ES-I3 (cell line): ENCODE measurements around the gene SLAMF7.
A peak's percentile ranks its signal among the peaks of the same experiment; 100 is the strongest.
"Not testable (repeated sequence)": the region's sequence is repeated elsewhere in the genome, so short reads cannot be mapped to it uniquely, and the experiment has no call there.

ENCODE experiments used
- H3K36me3 ChIP-seq: 2 replicates; pipeline ENCODE4 v1.6.1; 2013; ENCODE audit warnings: mild to moderate bottlenecking, low read length, control low read depth, moderate library complexity; ENCODE audit not compliant: insufficient read depth
- H3K4me1 ChIP-seq: 2 replicates; pipeline ENCODE4 v1.6.1; 2013; ENCODE audit warnings: mild to moderate bottlenecking, control low read depth, low read length; ENCODE audit not compliant: insufficient read depth
- H3K9ac ChIP-seq: 2 replicates; pipeline ENCODE4 v1.6.1; 2013; ENCODE audit warnings: low read depth, mild to moderate bottlenecking, low read length, moderate library complexity
- H3K9me3 ChIP-seq: 2 replicates; pipeline ENCODE4 v1.6.1; 2013; ENCODE audit warnings: mild to moderate bottlenecking, low read length, moderate library complexity; ENCODE audit not compliant: control insufficient read depth, insufficient read depth

The SLAMF7 gene

GRCh38 chr1:160711602-160712311 is 27.3 kb upstream of the SLAMF7 start, which contains the start of gene CD48:
TSS of gene CD48 (minus strand) at chr1:160711822. CDS start at chr1:160711763, 59 bp downstream.
- Histone ChIP-seq H3K9me3 (no peaks in the 10 kb centered on the region), H3K4me1 (no peaks in the 10 kb centered on the region), H3K9ac (no peak within 1 kb of the TSS), H3K36me3 (no peaks in the 10 kb centered on the region)

GRCh38 chr1:160712525-160713080 is 26.4 kb upstream of the SLAMF7 start:
- H3K9ac ChIP-seq, H3K4me1 ChIP-seq: not testable (repeated sequence)

GRCh38 chr1:160713161-160713560 is 25.9 kb upstream of the SLAMF7 start:
- Histone ChIP-seq H3K36me3 (no peaks in the 10 kb centered on the region), H3K9ac (no peak overlapping the region), H3K4me1 (no peaks in the 10 kb centered on the region), H3K9me3 (no peaks in the 10 kb centered on the region)

More at GRCh38 chr1:160712525-160713080, 26.4 kb upstream of the SLAMF7 start:
- not testable (repeated sequence) for H3K36me3 ChIP-seq, H3K9me3 ChIP-seq

- not testable (repeated sequence) for H3K9ac ChIP-seq, H3K9me3 ChIP-seq
These were observed 24.9 kb upstream of the SLAMF7 start for GRCh38 chr1:160714034-160714648.

GRCh38 chr1:160716013-160716412 is 23.0 kb upstream of the SLAMF7 start:
- no peaks in the 10 kb centered on the region for H3K36me3 ChIP-seq
- H3K4me1 ChIP-seq, result no peaks in the 10 kb centered on the region
- peaks cover 5% of the 10 kb centered on the region for H3K9me3 ChIP-seq
- H3K9ac ChIP-seq, result no peak overlapping the region

More at GRCh38 chr1:160714034-160714648, 24.9 kb upstream of the SLAMF7 start:
- not testable (repeated sequence) for H3K4me1 ChIP-seq, H3K36me3 ChIP-seq

GRCh38 chr1:160717306-160717705 is 21.7 kb upstream of the SLAMF7 start:
- Histone ChIP-seq H3K4me1 (no peaks in the 10 kb centered on the region), H3K9me3 (peaks cover 8% of the 10 kb centered on the region), H3K36me3 (no peaks in the 10 kb centered on the region), H3K9ac (no peak overlapping the region)

- Histone ChIP-seq H3K36me3 (no peaks in the 10 kb centered on the region), H3K9ac (no peak overlapping the region), H3K9me3 (peaks cover 8% of the 10 kb centered on the region), H3K4me1 (no peaks in the 10 kb centered on the region; the same call in 1 of the 2 replicates)
These were observed 20.8 kb upstream of the SLAMF7 start for GRCh38 chr1:160718210-160718609.

- Histone ChIP-seq H3K9ac (no peak overlapping the region), H3K9me3 (peaks cover 8% of the 10 kb centered on the region), H3K4me1 (no peaks in the 10 kb centered on the region; the same call in 1 of the 2 replicates), H3K36me3 (no peaks in the 10 kb centered on the region)
These were observed 18.5 kb upstream of the SLAMF7 start for GRCh38 chr1:160720356-160721085.

GRCh38 chr1:160721473-160721872 is 17.6 kb upstream of the SLAMF7 start:
- Histone ChIP-seq H3K9ac (no peak overlapping the region), H3K9me3 (peaks cover 8% of the 10 kb centered on the region), H3K36me3 (no peaks in the 10 kb centered on the region), H3K4me1 (peaks cover 6% of the 10 kb centered on the region)

GRCh38 chr1:160722726-160723125 is 16.3 kb upstream of the SLAMF7 start:
- Histone ChIP-seq H3K36me3 (no peaks in the 10 kb centered on the region), H3K9ac (no peak overlapping the region), H3K9me3 (peaks cover 8% of the 10 kb centered on the region), H3K4me1 (peaks cover 11% of the 10 kb centered on the region)

- H3K36me3 ChIP-seq, result no peaks in the 10 kb centered on the region
- no peak overlapping the region for H3K9ac ChIP-seq
- H3K4me1 ChIP-seq, result peaks cover 11% of the 10 kb centered on the region
- H3K9me3 ChIP-seq, result peaks cover 8% of the 10 kb centered on the region
These were observed 15.7 kb upstream of the SLAMF7 start for GRCh38 chr1:160723332-160723731.

- peaks cover 6% of the 10 kb centered on the region for H3K9me3 ChIP-seq
- H3K36me3 ChIP-seq, result no peaks in the 10 kb centered on the region
- H3K9ac ChIP-seq, result no peak overlapping the region
- peaks cover 11% of the 10 kb centered on the region for H3K4me1 ChIP-seq
These were observed 14.4 kb upstream of the SLAMF7 start for GRCh38 chr1:160724465-160725242.

- H3K9me3 ChIP-seq, result 0 out of 2 replicates have a peak, but pooled peaks cover 2% of the 10 kb centered on the region
- no peaks in the 10 kb centered on the region for H3K36me3 ChIP-seq
- H3K4me1 ChIP-seq, result peaks cover 11% of the 10 kb centered on the region
- 0 out of 2 replicates have a peak overlapping the region, but pooled peaks have one; percentile 7 for H3K9ac ChIP-seq
These were observed 12.9 kb upstream of the SLAMF7 start for GRCh38 chr1:160726114-160726497.
